Activated T-cell treated with anti-CD3 and anti-CD28 coated beads for 1 hour (primary cell): ENCODE results near the gene MED7.

Source experiments
- DNase-seq: peaks from one replicate; pipeline ENCODE4 v3.0.0-alpha.2; 2020; ENCODE audit warnings: low read depth

MED7 gene

GRCh38 chr5:157106630-157107461 is 35.8 kb downstream of the MED7 start:
- DNase-seq: no peak

DNA sequence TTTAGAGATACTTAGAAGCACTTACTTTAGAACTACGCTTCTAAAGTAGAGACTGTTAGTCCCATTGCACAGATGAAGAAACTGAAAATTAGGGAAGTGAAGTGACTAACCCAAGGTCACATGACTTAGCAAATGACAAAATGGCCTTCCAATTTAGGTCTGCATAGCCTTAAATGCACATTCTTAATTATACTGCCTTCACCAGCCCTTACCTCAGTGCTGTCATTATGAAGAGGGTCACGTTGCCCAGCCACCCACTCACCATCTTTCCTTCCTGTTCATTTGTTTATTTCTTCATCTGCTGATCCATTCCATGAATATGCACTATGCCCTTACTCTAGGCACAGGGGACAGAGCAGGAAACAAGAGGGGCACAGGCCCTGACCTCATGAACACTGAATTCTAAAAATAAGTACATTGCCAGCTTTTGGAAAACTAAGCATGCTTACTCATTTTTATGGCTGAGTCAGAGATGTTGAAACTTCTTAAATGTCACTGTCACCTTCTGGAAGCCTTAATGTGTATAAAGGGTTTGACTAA is 42.5 kb downstream of the MED7 start:
- no peak for DNase-seq

DNA sequence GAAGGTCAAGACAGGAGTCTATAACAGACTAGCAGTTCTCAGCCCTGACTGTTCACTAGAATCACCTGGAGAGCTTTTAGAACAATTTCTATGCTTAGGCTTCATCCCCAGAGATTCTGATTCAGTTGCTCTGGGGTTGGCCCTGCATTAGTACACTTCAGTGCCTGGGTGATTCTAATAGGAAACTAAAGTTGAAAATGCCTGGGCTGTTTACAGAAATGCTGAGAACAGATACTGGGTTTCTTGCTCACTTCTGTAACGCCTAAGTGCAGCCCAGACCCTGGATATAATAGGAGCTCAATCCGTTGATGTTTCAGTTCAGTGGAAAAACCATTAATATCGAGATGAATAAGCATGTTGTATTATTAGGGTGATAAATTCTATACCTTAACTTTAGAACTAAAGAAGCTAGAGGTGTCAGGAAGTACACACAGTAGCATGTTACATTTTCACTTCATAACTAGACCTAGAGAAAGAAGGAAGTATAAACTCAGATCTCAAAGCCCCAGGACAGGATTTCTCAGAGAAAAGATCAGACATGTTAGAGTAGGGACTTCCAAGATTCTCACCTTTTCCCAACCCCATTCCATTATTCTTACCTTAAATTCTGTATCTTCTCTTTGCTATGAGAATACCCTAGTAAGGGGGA is 54.2 kb downstream of the MED7 start:
- DNase-seq: no peak
